HL-60 (cell line): ENCODE results near the gene CITED4.

Experiments
- DNase-seq, 2 experiments: peaks; one replicate each; pipeline ENCODE4 v3.0.0-alpha.2; 2010 to 2020; ENCODE audit warnings: low read depth in 1 of 2, low spot score in 1 of 2
- H3K27ac ChIP-seq: fragments of 250-450 bp; sonication (Bioruptor Pico); replicated peaks from 2 replicates; pipeline ENCODE4 v1.5.1; 2020; ENCODE audit warnings: mild to moderate bottlenecking, moderate library complexity
- H3K27me3 ChIP-seq: fragments of 250-450 bp; sonication (Bioruptor Pico); 2 replicates; pipeline ENCODE4 v1.5.1; 2021; ENCODE audit warnings: mild to moderate bottlenecking, moderate library complexity; ENCODE audit not compliant: insufficient read depth, poor library complexity, severe bottlenecking
- H3K4me3 ChIP-seq: replicated peaks from 2 replicates; pipeline ENCODE4 v1.5.1; 2011; ENCODE audit warnings: mild to moderate bottlenecking, control low read depth, low read length; ENCODE audit not compliant: insufficient read depth
- CTCF ChIP-seq: IDR thresholded peaks from one replicate; pipeline ENCODE4 v1.5.1; 2011; ENCODE audit warnings: low read length, control low read depth, inconsistent platforms; ENCODE audit not compliant: insufficient read depth
- GABPA ChIP-seq: IDR thresholded peaks from 2 replicates; pipeline ENCODE4 v1.6.1; 2012; ENCODE audit warnings: low read depth
- POLR2AphosphoS5 ChIP-seq: IDR thresholded peaks from 2 replicates; pipeline ENCODE4 v1.6.1; 2012; ENCODE audit warnings: low read depth
- REST ChIP-seq: IDR thresholded peaks from 2 replicates; pipeline ENCODE4 v1.6.1; 2012; ENCODE audit warnings: low read depth; ENCODE audit not compliant: insufficient replicate concordance
- SPI1 ChIP-seq: IDR thresholded peaks from 2 replicates; pipeline ENCODE4 v1.6.1; 2012; ENCODE audit warnings: low read depth, mild to moderate bottlenecking, borderline replicate concordance

CITED4 gene

GRCh38 chr1:40880813-40881549 lies 18.8 kb upstream of the CITED4 start:
- H3K27me3 ChIP-seq = peaks cover 10% of the 10 kb centered on the region
- DNase-seq = no peak
- TF ChIP-seq CTCF (no peak), POLR2AphosphoS5 (no peak), SPI1 (no peak), REST (no peak)
- H3K27ac ChIP-seq = no peak overlapping the region
- no peak overlapping the region for H3K4me3 ChIP-seq

DNA sequence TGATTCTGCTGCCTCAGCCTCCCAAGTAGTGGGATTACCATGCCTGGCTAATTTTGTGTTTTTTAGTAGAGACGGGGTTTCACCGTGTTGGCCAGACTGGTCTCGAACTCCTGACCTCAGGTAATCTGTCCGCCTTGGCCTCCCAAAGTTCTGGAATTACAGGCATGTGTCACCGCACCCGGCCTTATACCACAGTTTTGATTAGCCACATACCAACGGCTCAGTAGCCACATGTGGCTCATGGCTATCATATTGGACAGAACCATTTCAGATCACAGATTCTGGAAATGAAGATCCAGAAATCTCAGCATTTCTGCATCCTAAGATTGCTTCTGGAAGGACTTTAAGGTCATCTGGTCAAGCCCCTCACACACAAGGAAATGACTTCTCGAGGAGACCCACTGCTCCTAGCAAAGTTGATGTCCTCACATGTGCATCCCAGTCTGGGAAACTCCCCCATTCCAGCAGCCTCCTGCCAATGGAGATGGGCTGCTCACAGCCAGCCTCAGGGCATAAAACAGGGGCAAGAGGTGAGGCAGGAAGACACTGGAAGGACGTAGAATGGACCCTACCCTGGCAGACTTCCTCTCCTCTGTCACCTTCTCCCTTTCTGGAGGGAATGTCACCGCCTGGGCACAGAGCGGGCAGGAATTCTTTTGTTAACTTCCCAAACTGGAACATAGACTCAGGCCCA lies 17.5 kb upstream of the CITED4 start:
- Histone ChIP-seq H3K4me3 (no peak overlapping the region), H3K27ac (no peak overlapping the region), H3K27me3 (peaks cover 1% of the 10 kb centered on the region)
- no peak for DNase-seq
- TF ChIP-seq GABPA (no peak), REST (no peak), CTCF (no peak), POLR2AphosphoS5 (no peak), SPI1 (no peak)

- Histone ChIP-seq H3K27me3 (no peaks in the 10 kb centered on the region), H3K27ac (no peak overlapping the region), H3K4me3 (no peak overlapping the region)
- TF ChIP-seq GABPA (no peak), REST (no peak), CTCF (no peak), SPI1 (no peak), POLR2AphosphoS5 (no peak)
- no peak for DNase-seq
Observed at GRCh38 chr1:40878906-40879305, 16.7 kb upstream of the CITED4 start.
